Lower lobe of right lung (tissue), 2 donors: Measurements from ENCODE around the gene LTBP1. TPM values are rescaled to one million over a fixed set of nuclear protein-coding genes. Genes with fewer than 3 reads are reported as not detected.

Source experiments
- ATAC-seq, 2 donors: fragments of 200-7000 bp; cut with Tn5 transposase; one replicate each; pipeline ENCODE4 v1.9.1; 2020 to 2022; ENCODE audit warnings: mild to moderate bottlenecking in 2 of 2, moderate library complexity in 2 of 2
- DNase-seq: peaks from one replicate; pipeline ENCODE4 v3.0.0-alpha.2; 2020
- H3K27ac ChIP-seq: fragments of 200-600 bp; one replicate; pipeline ENCODE4 v1.8.0; 2022
- H3K27me3 ChIP-seq: fragments of 200-600 bp; one replicate; pipeline ENCODE4 v1.8.0; 2022; ENCODE audit warnings: low read depth
- H3K36me3 ChIP-seq: fragments of 200-600 bp; one replicate; pipeline ENCODE4 v1.8.0; 2022; ENCODE audit warnings: mild to moderate bottlenecking
- H3K4me1 ChIP-seq: fragments of 200-600 bp; one replicate; pipeline ENCODE4 v1.8.0; 2022
- H3K4me3 ChIP-seq: fragments of 200-600 bp; one replicate; pipeline ENCODE4 v1.8.0; 2022; ENCODE audit warnings: mild to moderate bottlenecking
- H3K9me3 ChIP-seq: fragments of 200-600 bp; one replicate; pipeline ENCODE4 v1.8.0; 2022
- intact Hi-C: fragments of 100-400 bp; cut with DNase I; formaldehyde crosslinking; loops from one replicate; pipeline ENCODE4 v1.11.0; 2022
- total RNA-seq: library from RNA; stranded (reverse); fragmentation: NEBNext Ultra II Directional; extraction: Animal tissue kit (Norgen Biotek cat#: 25700); gene quantifications from one replicate; pipeline ENCODE4 v1.2.1, GENCODE V29; 2021
- TF ChIP-seq, protein P1 (sequence below): fragments of 200-600 bp; IDR thresholded peaks from one replicate; pipeline ENCODE4 v1.8.0; 2022; ENCODE audit warnings: antibody characterized with exemption, mild to moderate bottlenecking
- donor health status: DM: no; HTN: yes; CAD: no; lungs with severe emphysema.

LTBP1 gene
- total RNA-seq, 1 donor from 2014 or later, result 34.7 TPM

- Histone ChIP-seq H3K4me3 (no peak overlapping the region), H3K36me3 (no peaks in the 10 kb centered on the region), H3K4me1 (no peaks in the 10 kb centered on the region), H3K27me3 (no peaks in the 10 kb centered on the region), H3K27ac (no peak overlapping the region), H3K9me3 (no peaks in the 10 kb centered on the region)
- TF ChIP-seq, protein P1, sequence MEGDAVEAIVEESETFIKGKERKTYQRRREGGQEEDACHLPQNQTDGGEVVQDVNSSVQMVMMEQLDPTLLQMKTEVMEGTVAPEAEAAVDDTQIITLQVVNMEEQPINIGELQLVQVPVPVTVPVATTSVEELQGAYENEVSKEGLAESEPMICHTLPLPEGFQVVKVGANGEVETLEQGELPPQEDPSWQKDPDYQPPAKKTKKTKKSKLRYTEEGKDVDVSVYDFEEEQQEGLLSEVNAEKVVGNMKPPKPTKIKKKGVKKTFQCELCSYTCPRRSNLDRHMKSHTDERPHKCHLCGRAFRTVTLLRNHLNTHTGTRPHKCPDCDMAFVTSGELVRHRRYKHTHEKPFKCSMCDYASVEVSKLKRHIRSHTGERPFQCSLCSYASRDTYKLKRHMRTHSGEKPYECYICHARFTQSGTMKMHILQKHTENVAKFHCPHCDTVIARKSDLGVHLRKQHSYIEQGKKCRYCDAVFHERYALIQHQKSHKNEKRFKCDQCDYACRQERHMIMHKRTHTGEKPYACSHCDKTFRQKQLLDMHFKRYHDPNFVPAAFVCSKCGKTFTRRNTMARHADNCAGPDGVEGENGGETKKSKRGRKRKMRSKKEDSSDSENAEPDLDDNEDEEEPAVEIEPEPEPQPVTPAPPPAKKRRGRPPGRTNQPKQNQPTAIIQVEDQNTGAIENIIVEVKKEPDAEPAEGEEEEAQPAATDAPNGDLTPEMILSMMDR, result no peak
- no peak for ATAC-seq
- intact Hi-C loops, result no loop called here
- no peak for DNase-seq
These were observed 164.3 kb downstream of the LTBP1 start for GRCh38 chr2:33111002-33111446.

- Histone ChIP-seq H3K27ac (no peak overlapping the region), H3K4me1 (no peaks in the 10 kb centered on the region), H3K9me3 (no peaks in the 10 kb centered on the region), H3K36me3 (no peaks in the 10 kb centered on the region), H3K27me3 (no peaks in the 10 kb centered on the region), H3K4me3 (no peak overlapping the region)
- DNase-seq, result no peak
- intact Hi-C loops, result no loop called here
- TF ChIP-seq, protein P1, result no peak
- ATAC-seq, result no peak
These were observed 168.4 kb downstream of the LTBP1 start for GRCh38 chr2:33115196-33115595.

GRCh38 chr2:33115728-33116127, 169.0 kb downstream of the LTBP1 start:
- TF ChIP-seq, protein P1, result no peak
- intact Hi-C loops, result no loop called here
- no peak for DNase-seq

DNA sequence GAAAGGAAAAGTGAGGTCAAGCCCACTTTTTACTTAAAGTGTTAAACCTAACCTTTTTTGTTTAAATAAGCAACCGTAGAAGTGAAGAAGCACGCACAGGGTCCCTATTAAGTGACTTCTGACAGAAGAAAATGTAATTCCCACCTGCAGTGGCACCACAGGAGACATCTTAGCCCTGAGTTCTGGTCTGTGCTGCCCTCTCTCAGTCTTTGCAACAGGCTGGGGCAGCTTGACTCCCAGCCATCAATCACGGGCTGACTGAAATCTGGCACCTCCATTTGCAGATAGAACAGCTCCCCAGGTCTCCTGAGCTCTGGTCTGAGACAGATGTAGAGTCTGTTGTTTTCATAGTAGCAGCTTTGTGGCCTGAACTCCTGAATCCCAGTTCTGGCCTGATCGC, 170.0 kb downstream of the LTBP1 start:
- no peak for ATAC-seq
- H3K27ac ChIP-seq, result no peak overlapping the region
- TF ChIP-seq, protein P1, result no peak
- H3K27me3 ChIP-seq, result no peaks in the 10 kb centered on the region
- intact Hi-C loops, result no loop called here
- no peak for DNase-seq
- no peaks in the 10 kb centered on the region for H3K36me3 ChIP-seq
- no peak overlapping the region for H3K4me3 ChIP-seq
- H3K9me3 ChIP-seq, result no peaks in the 10 kb centered on the region
- no peaks in the 10 kb centered on the region for H3K4me1 ChIP-seq

More at GRCh38 chr2:33115728-33116127, 169.0 kb downstream of the LTBP1 start:
- Histone ChIP-seq H3K27ac (no peak overlapping the region), H3K36me3 (no peaks in the 10 kb centered on the region), H3K4me3 (no peak overlapping the region), H3K4me1 (no peaks in the 10 kb centered on the region), H3K27me3 (no peaks in the 10 kb centered on the region), H3K9me3 (no peaks in the 10 kb centered on the region)
- no peak for ATAC-seq

DNA sequence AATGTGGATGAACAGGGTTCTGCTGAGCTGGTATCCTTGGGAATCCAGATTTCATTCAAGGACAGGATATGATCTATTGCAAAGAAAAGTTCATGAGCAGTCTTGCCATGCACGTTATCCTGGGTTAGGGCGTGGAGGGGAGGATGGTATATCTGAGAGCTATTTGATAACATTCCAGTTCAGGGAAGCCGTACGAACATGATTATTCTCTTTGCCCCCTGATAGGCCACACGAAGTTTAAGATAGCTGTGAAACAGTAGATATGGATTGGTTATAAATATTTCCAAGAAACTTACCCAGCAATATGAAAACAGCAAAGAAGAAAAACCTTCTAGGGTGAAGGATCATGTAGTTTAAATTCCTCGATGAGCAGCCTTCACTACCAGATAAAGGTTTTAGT, 171.9 kb downstream of the LTBP1 start:
- TF ChIP-seq, protein P1, result no peak
- H3K27ac ChIP-seq, result no peak overlapping the region
- intact Hi-C loops, result no loop called here
- no peaks in the 10 kb centered on the region for H3K9me3 ChIP-seq
- H3K4me1 ChIP-seq, result no peaks in the 10 kb centered on the region
- no peaks in the 10 kb centered on the region for H3K27me3 ChIP-seq
- DNase-seq (no peak), ATAC-seq (no peak)
- H3K36me3 ChIP-seq, result no peaks in the 10 kb centered on the region
- no peak overlapping the region for H3K4me3 ChIP-seq

DNA sequence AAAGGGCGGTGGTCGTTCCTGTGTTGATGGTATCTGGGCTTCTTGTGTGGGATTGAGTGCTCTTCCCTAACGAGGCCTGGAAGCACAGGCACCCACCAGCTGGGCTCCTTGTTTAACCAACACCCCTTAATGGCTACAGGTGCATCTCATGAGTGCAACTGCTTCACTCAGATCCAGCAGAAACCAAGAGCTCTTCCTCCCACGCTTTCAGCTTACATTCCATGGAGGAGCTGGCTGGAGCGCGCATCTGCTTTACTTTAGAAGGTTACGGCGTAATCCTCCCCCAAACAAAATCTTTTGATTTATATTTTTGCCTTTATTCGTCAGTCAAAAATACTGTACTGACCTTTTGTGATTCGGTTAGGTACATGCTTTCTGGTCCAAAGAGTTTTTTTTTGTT, 174.7 kb downstream of the LTBP1 start:
- TF ChIP-seq, protein P1, result no peak
- intact Hi-C loops, result no loop called here
- Histone ChIP-seq H3K4me1 (no peaks in the 10 kb centered on the region), H3K27me3 (no peaks in the 10 kb centered on the region), H3K36me3 (no peaks in the 10 kb centered on the region), H3K9me3 (no peaks in the 10 kb centered on the region), H3K27ac (no peak overlapping the region), H3K4me3 (no peak overlapping the region)
- ATAC-seq (no peak), DNase-seq (no peak)
